ENCODE results near the gene IRF2BP2.
A peak's percentile ranks its signal among the peaks of the same experiment; 100 is the strongest.

Gene IRF2BP2

DNA sequence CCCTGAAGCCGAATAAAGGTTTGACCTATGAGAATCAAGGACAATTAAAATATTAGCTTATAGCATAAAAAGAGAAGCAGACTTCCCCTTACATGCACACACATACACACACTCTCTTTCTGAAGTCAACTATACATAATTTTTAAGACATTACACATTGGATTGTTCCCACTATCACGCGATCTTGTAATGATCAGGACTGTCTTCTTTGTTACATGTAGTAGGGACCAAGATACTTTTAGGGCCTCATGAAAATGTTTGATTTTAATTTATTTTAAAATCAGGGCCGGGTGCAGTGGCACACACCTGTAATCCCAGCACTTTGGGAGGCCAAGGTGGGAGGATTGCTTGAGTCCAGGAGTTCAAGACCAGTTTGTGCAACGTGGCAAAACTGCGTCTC, 16.4 kb upstream of the IRF2BP2 start:
- H3K4me1 ChIP-seq (ENCODE audit: insufficient read depth, low read length): peaks cover 7% of the 10 kb centered on the region; the same call in 1 of the 2 replicates
- no peaks in the 10 kb centered on the region for H3K36me3 ChIP-seq (ENCODE audit: insufficient read depth, low read length)
- H3K9me3 ChIP-seq (ENCODE audit: control insufficient read depth, insufficient read depth, low read length): no peaks in the 10 kb centered on the region
- H3K9ac ChIP-seq (ENCODE audit: low read depth, low read length): no peak overlapping the region

DNA sequence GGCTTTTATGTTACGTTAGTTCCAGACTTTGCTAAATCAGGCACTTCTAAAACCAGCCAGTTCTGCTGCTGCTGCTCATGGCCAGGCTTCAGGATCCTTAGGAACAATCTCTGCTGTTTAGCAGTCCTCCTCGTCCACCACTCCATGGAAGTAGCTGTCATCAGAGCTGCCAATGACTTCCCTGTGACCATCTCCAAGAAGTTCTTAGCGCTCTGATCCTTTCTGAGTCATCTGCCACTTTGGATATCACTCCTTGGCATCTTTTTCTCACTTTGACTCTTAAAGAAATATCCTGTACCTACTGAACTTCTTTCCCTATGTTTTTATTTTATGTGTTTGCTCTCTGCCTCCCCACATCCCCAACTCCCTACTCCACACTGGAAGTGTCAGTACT, 14.7 kb upstream of the IRF2BP2 start:
- Histone ChIP-seq H3K9ac (ENCODE audit: low read depth, low read length) (no peak overlapping the region), H3K36me3 (ENCODE audit: insufficient read depth, low read length) (no peaks in the 10 kb centered on the region), H3K4me1 (ENCODE audit: insufficient read depth, low read length) (peaks cover 7% of the 10 kb centered on the region; the same call in 1 of the 2 replicates), H3K9me3 (ENCODE audit: control insufficient read depth, insufficient read depth, low read length) (no peaks in the 10 kb centered on the region)

DNA sequence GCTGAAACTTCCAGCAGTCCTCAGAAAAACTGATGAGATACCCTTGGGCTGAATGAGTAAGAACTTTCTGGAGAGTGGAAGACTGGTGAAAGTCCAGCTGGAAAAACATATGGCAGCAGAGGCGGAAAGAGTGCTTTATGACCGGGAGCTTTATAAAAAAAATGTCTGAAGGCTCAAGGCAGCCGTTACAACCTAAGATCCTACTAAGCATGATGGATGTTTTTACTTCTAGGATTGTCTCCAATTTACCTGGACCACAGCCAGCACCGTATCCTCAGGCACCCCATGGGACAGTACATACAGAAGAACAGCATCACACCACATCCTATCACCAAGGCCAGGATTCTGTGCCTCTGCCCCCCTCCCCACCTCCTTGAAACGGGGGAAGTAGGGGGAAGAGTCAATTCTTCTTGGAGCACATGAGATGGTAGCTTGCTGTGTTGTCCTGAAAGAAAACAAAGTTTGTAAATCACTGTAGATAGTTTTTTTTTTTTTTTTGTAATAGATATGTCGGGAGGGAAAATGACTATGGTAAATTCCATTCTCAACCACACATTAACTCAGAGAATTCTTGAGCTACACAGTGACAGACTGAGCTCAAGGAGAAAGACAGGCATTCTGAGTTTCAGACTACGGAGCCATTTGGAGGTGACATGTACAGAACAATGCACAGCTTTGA, 11.8 kb upstream of the IRF2BP2 start:
- H3K9me3 ChIP-seq (ENCODE audit: control insufficient read depth, insufficient read depth, low read length): no peaks in the 10 kb centered on the region
- no peaks in the 10 kb centered on the region for H3K36me3 ChIP-seq (ENCODE audit: insufficient read depth, low read length)
- no peak overlapping the region for H3K9ac ChIP-seq (ENCODE audit: low read depth, low read length)
- peaks cover 29% of the 10 kb centered on the region for H3K4me1 ChIP-seq (ENCODE audit: insufficient read depth, low read length)

DNA sequence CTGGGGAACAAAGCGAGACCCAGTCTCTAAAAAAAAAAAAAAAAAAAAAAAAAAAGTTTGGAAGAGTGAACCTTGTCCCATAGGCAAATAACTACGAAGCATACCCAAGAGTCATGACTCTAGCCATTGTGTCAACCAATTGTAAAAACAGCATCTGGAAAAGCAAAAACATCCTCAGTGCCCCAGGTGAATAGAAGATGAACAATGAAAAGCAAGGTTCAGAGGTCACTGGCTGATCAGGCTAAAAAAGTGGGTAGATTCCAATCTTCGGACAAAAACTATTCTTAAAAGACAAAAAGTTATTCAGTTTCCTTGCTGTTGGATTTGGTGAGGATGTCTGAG, 11.1 kb upstream of the IRF2BP2 start:
- peaks cover 35% of the 10 kb centered on the region for H3K4me1 ChIP-seq (ENCODE audit: insufficient read depth, low read length)
- no peaks in the 10 kb centered on the region for H3K9me3 ChIP-seq (ENCODE audit: control insufficient read depth, insufficient read depth, low read length)
- H3K36me3 ChIP-seq (ENCODE audit: insufficient read depth, low read length): no peaks in the 10 kb centered on the region
- no peak overlapping the region for H3K9ac ChIP-seq (ENCODE audit: low read depth, low read length)

DNA sequence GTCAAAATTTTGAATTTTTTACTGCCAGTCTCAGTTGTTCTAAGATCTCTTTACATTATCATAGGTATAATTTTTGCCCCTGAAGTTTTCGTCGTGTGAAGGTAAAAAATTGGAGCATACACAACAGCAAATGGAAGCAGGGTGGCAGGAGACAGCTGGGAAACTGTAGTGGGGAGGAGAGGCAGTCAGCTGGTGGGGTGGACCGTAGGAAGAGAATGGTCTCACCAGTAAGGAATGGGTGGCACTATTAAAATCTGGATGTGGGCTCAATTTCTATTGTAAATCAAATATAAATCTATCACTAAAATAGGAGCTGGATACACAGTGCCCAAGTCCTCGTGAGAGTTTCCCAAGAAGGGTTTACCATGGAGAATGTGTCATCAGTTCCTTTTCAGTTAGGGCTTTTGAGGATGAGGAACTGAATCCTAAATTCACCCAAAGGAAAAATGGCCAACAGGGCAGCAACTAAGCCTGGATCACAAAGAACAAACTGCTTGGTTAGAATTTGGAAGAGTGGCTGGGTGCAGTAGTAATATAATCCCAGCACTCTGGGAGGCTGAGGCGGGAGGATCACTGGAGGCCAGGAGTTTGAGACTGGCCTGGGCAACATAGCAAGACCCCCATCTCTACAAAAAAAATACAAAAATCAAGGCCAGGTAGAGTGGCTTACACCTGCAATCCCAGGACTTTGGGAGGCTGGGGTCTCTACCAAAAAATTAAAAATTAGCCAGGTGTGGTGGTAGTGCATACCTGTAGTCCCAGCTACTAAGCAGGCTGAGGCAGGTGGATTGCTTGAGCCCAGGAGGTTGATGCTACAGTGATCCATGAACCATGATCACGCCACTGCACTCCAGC, 10.5 kb upstream of the IRF2BP2 start:
- Histone ChIP-seq H3K4me1 (ENCODE audit: insufficient read depth, low read length) (peaks cover 35% of the 10 kb centered on the region), H3K9me3 (ENCODE audit: control insufficient read depth, insufficient read depth, low read length) (no peaks in the 10 kb centered on the region), H3K9ac (ENCODE audit: low read depth, low read length) (no peak overlapping the region)

DNA sequence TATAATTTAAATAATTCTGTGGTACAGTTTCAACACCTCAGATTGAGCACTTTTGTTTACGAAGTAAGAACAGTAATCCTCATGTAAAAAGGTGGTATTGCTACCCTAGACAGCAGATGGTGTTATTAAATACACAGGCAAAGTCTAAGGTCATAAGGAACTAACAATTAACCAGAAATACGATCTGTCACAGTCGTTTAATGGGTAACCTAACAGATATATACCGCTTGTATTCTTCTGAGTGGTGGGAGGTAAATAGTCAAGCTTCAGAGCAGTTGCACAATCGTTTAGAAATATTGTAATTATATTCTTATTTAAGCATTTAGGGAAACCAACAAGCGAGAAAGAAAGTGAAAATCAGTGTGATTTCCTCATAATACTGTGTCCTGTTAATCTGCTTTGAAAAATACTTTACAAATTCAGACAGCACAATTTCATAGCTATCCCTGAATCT, 9.8 kb upstream of the IRF2BP2 start:
- H3K9ac ChIP-seq (ENCODE audit: low read depth, low read length): no peak overlapping the region
- peaks cover 35% of the 10 kb centered on the region for H3K4me1 ChIP-seq (ENCODE audit: insufficient read depth, low read length)
- H3K9me3 ChIP-seq (ENCODE audit: control insufficient read depth, insufficient read depth, low read length): no peaks in the 10 kb centered on the region
- no peaks in the 10 kb centered on the region for H3K36me3 ChIP-seq (ENCODE audit: insufficient read depth, low read length)

More for the DNA sequence above, 10.5 kb upstream of the IRF2BP2 start:
- no peaks in the 10 kb centered on the region for H3K36me3 ChIP-seq (ENCODE audit: insufficient read depth, low read length)

DNA sequence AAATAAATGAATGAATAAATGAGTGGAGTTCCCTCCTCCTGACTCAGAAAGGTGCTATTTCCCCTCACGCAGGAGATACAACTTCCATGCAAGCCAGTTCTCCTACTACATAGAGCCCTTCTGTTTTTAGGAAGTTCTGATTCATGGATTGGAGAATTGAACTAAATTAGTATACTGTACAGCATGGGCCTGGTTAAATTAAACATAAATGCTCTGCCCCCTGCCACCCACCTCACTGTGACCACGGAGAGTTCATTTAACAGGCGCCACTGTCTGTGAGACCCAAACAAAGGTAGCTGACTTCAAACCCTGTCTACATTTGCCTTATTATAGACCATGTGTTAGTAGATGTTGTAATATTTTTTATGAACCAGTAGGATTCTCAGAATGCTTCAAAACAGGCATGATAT, 9.1 kb upstream of the IRF2BP2 start:
- H3K36me3 ChIP-seq (ENCODE audit: insufficient read depth, low read length): no peaks in the 10 kb centered on the region
- no peak overlapping the region for H3K9ac ChIP-seq (ENCODE audit: low read depth, low read length)
- no peaks in the 10 kb centered on the region for H3K9me3 ChIP-seq (ENCODE audit: control insufficient read depth, insufficient read depth, low read length)
- H3K4me1 ChIP-seq (ENCODE audit: insufficient read depth, low read length): peaks cover 30% of the 10 kb centered on the region

DNA sequence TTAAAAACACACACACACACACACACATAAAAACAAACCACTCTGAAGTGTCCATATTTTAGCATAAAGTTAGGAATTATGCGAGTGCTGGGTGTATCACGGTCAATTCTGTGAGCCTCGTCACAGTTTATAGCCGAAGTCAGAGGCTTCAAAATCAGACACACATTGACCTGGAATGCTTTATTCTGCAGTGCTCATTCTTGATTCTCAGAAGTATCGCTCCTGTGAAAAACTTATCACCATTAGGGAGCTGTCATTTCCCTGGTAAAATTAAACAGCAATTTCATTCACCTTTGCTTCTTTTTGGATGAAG, 8.7 kb upstream of the IRF2BP2 start:
- Histone ChIP-seq H3K9ac (ENCODE audit: low read depth, low read length) (peak overlapping the region; percentile 13; the same call in 1 of the 2 replicates), H3K9me3 (ENCODE audit: control insufficient read depth, insufficient read depth, low read length) (no peaks in the 10 kb centered on the region), H3K4me1 (ENCODE audit: insufficient read depth, low read length) (peaks cover 27% of the 10 kb centered on the region), H3K36me3 (ENCODE audit: insufficient read depth, low read length) (no peaks in the 10 kb centered on the region)

DNA sequence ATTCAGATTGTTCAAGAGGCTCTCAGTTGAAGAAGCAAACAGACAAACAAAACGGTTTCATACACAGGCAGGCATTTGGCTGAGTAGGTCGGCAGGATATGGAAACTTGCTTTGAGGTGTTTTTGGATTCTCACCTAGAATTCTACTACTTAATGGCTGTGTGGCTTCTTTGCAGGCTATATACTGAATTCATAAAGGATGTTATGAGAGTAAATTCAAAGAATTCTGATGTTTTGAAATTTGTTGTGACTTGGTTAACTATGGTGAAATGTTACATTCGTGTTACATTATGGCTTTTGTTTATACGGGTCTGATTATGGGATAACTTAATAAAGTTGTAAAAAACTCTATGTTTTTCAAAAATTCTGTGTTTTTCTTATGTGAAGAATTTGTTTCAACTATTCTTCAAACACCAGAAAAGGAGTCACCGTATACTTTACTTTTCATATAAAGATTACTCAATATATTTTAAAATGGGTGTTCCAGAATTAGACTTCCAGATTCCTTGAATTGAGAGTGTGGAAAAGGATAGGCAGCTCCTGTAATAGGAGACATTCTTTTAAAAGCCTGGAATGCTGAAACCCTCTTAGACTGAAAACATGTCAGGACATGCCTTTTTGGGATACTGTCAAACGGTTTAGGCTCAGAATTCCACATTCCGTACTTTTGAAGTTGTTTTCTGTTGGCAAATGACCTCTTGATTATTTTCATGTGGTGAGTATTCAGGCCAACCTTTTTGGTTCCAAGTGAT, 8.2 kb upstream of the IRF2BP2 start:
- Histone ChIP-seq H3K9me3 (ENCODE audit: control insufficient read depth, insufficient read depth, low read length) (no peaks in the 10 kb centered on the region), H3K9ac (ENCODE audit: low read depth, low read length) (peak overlapping the region; percentile 13; the same call in 1 of the 2 replicates), H3K36me3 (ENCODE audit: insufficient read depth, low read length) (no peaks in the 10 kb centered on the region), H3K4me1 (ENCODE audit: insufficient read depth, low read length) (peaks cover 33% of the 10 kb centered on the region)

DNA sequence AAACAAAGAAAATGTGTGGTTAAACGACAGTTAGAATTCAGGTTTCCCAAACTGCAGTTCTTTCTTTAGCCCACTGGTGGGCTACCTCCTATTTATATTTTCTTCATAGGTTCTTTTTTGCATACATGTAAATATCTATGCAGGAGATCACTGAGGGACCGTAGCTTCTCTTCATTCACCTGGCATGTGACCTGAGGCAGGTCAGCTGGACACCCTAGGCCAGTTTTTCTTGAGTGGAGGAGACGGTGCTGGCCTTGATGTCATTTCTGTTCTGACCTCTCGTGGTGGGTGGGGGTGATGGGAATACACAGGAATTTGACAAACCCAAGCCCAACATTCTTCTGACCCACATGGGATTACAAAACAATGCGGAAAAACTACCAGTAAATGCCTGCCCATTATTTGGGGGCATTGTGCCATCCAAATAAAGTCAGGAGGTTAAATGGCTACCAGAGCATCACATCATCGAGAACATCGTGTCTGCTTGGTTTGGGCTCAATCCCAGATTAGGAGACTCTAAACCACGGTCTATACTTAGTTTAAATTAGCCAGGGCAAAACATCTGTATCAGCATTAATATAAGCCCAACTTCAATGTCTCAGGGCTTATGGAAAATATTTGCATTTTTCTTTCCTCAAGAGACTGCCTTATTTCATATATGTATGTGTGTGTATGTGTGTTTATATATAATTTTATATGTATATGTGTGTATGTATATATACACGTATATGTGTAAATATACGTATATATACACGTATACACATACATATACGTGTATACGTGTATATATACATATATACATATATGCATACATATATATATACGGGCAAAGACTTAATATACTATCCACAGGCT, 7.4 kb upstream of the IRF2BP2 start:
- no peaks in the 10 kb centered on the region for H3K36me3 ChIP-seq (ENCODE audit: insufficient read depth, low read length)
- H3K9ac ChIP-seq (ENCODE audit: low read depth, low read length): no peak overlapping the region
- H3K9me3 ChIP-seq (ENCODE audit: control insufficient read depth, insufficient read depth, low read length): no peaks in the 10 kb centered on the region
- peaks cover 41% of the 10 kb centered on the region for H3K4me1 ChIP-seq (ENCODE audit: insufficient read depth, low read length)

DNA sequence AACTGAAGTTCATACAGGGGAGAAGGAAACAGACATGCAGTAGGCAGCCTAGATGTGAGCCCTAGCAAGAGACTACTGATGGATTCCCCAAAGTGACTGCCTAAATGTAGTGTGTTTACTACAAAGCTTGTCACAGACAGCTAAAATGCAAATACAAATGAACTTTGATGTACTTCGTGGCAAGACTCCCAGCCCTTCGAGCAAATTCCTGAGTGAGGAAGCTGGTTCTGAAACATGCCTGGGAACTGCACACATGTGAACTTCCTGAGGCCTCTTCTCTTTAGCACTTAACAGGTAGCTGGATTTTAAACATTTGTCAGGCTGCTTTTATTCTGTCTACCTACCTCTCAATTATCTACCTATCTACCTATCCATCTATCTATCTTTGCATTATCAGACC, 6.7 kb upstream of the IRF2BP2 start:
- Histone ChIP-seq H3K9me3 (ENCODE audit: control insufficient read depth, insufficient read depth, low read length) (no peaks in the 10 kb centered on the region), H3K4me1 (ENCODE audit: insufficient read depth, low read length) (peaks cover 48% of the 10 kb centered on the region), H3K36me3 (ENCODE audit: insufficient read depth, low read length) (no peaks in the 10 kb centered on the region), H3K9ac (ENCODE audit: low read depth, low read length) (no peak overlapping the region)

DNA sequence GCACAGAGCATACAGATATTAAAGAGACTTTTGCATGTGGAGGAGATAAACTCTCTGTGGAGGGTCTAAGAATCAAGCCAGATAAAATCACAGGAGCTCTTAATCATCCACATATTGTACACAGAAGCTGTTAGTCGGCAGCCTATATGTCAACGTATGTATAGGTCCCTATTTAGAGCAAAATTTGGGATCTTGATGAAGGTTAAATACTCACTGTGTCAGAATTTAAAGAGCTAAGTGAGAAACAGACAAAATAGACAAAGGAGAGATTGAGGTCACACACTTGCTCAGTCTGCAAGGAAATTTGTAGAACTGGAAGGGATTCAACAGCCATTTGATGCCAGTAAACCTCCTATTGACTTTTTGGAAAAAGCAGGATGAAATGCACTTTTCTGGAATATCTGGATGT, 4.1 kb upstream of the IRF2BP2 start:
- H3K4me1 ChIP-seq (ENCODE audit: insufficient read depth, low read length): peaks cover 48% of the 10 kb centered on the region
- H3K9me3 ChIP-seq (ENCODE audit: control insufficient read depth, insufficient read depth, low read length): no peaks in the 10 kb centered on the region
- no peaks in the 10 kb centered on the region for H3K36me3 ChIP-seq (ENCODE audit: insufficient read depth, low read length)
- H3K9ac ChIP-seq (ENCODE audit: low read depth, low read length): no peak overlapping the region

DNA sequence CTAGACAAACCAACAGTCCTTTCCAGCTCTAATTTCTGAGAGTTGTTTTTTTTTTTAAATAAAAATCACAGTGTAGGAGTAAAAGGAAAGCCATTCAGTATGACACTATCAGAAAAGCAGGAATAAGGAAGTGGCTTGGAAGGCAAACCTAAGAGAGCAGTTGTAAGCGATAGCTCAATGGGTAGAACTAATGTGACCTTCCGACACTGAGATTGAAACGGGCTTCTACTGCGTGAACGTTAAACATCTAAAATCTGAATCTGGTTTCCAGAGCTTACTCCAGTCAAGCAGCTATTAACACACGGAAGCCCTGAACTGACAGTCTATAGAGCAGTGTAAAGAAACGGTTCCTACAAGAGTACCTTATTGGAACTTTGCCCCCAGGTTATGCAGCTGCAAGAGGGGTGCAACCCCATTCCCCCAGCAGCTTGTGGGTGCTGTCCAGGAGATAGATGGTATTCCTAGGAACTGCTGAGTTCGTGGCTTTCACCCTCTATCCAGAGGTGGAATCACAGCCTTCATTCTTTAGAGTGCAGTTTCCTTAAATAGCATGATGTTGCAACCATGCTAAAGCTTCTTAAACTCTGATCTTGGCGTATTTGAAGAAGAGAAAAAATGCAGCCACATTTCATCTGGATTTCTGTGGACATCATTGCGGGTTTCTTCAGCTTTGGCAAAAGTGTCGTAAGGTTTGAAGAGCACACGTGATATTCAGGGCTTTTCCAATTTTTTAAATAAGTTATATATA, 3.3 kb upstream of the IRF2BP2 start:
- H3K4me1 ChIP-seq (ENCODE audit: insufficient read depth, low read length): peaks cover 41% of the 10 kb centered on the region
- no peaks in the 10 kb centered on the region for H3K36me3 ChIP-seq (ENCODE audit: insufficient read depth, low read length)
- no peaks in the 10 kb centered on the region for H3K9me3 ChIP-seq (ENCODE audit: control insufficient read depth, insufficient read depth, low read length)
- peak overlapping the region; percentile 85; the same call in 1 of the 2 replicates for H3K9ac ChIP-seq (ENCODE audit: low read depth, low read length)

Measured in ES-I3 (cell line).